ENCODE data around the gene FHIP1B.

Gene FHIP1B

GRCh38 chr11:6238902-6239301 is 4.5 kb upstream of the FHIP1B start, which contains the start of gene CNGA4:
TSS of gene CNGA4 (plus strand) at chr11:6239089. CDS start at chr11:6239207, 118 bp downstream.
- Histone ChIP-seq H3K27me3 (ENCODE audit: insufficient read depth, poor library complexity, severe bottlenecking) (no peaks in the 10 kb centered on the region), H3K27ac (replicated peaks) (peak within 1 kb of the TSS; percentile 48; the same call in 1 of the 2 replicates), H3K4me3 (replicated peaks; ENCODE audit: insufficient read depth, low read length) (no peak within 1 kb of the TSS)
- DNase-seq (ENCODE audit: low read depth in 1 of 2, low spot score in 1 of 2): no peak
- no peak for TF ChIP-seq SPI1 (IDR thresholded peaks at IDR 0.05; ENCODE audit: borderline replicate concordance, low read depth)
- TF ChIP-seq POLR2AphosphoS5 (IDR thresholded peaks at IDR 0.05; ENCODE audit: low read depth): no peak
- no peak for TF ChIP-seq REST (IDR thresholded peaks at IDR 0.05; ENCODE audit: insufficient replicate concordance, low read depth)
- TF ChIP-seq CTCF (IDR thresholded peaks at IDR 0.05; ENCODE audit: insufficient read depth, low read length): no peak
- TF ChIP-seq GABPA (IDR thresholded peaks at IDR 0.05; ENCODE audit: low read depth): no peak

GRCh38 chr11:6237761-6238302 is 3.4 kb upstream of the FHIP1B start:
- TF ChIP-seq CTCF (IDR thresholded peaks at IDR 0.05; ENCODE audit: insufficient read depth, low read length) (no peak), POLR2AphosphoS5 (IDR thresholded peaks at IDR 0.05; ENCODE audit: low read depth) (no peak), SPI1 (IDR thresholded peaks at IDR 0.05; ENCODE audit: borderline replicate concordance, low read depth) (no peak)
- no peaks in the 10 kb centered on the region for H3K27me3 ChIP-seq (ENCODE audit: insufficient read depth, poor library complexity, severe bottlenecking)
- DNase-seq (ENCODE audit: low read depth in 1 of 2, low spot score in 1 of 2): no peak
- no peak overlapping the region for H3K27ac ChIP-seq (replicated peaks)
- no peak overlapping the region for H3K4me3 ChIP-seq (replicated peaks; ENCODE audit: insufficient read depth, low read length)

GRCh38 chr11:6237266-6237665 is 2.8 kb upstream of the FHIP1B start:
- DNase-seq (ENCODE audit: low read depth in 1 of 2, low spot score in 1 of 2): no peak
- no peaks in the 10 kb centered on the region for H3K27me3 ChIP-seq (ENCODE audit: insufficient read depth, poor library complexity, severe bottlenecking)
- no peak for TF ChIP-seq GABPA (IDR thresholded peaks at IDR 0.05; ENCODE audit: low read depth)
- TF ChIP-seq SPI1 (IDR thresholded peaks at IDR 0.05; ENCODE audit: borderline replicate concordance, low read depth): no peak
- TF ChIP-seq REST (IDR thresholded peaks at IDR 0.05; ENCODE audit: insufficient replicate concordance, low read depth): no peak
- no peak for TF ChIP-seq POLR2AphosphoS5 (IDR thresholded peaks at IDR 0.05; ENCODE audit: low read depth)
- no peak for TF ChIP-seq CTCF (IDR thresholded peaks at IDR 0.05; ENCODE audit: insufficient read depth, low read length)
- H3K4me3 ChIP-seq (replicated peaks; ENCODE audit: insufficient read depth, low read length): no peak overlapping the region
- H3K27ac ChIP-seq (replicated peaks): no peak overlapping the region

GRCh38 chr11:6233984-6234386 is 451 bp downstream of the FHIP1B start:
- H3K27ac ChIP-seq (replicated peaks): peak overlapping the region; percentile 70

More at GRCh38 chr11:6233984-6234386, 451 bp downstream of the FHIP1B start:
- Histone ChIP-seq H3K4me3 (replicated peaks; ENCODE audit: insufficient read depth, low read length) (peak overlapping the region; percentile 99), H3K27me3 (ENCODE audit: insufficient read depth, poor library complexity, severe bottlenecking) (no peaks in the 10 kb centered on the region)
- TF ChIP-seq REST (IDR thresholded peaks at IDR 0.05; ENCODE audit: insufficient replicate concordance, low read depth) (no peak), SPI1 (IDR thresholded peaks at IDR 0.05; ENCODE audit: borderline replicate concordance, low read depth) (no peak), GABPA (IDR thresholded peaks at IDR 0.05; ENCODE audit: low read depth) (no peak)
- DNase-seq (ENCODE audit: low read depth in 1 of 2, low spot score in 1 of 2): no peak

Data from HL-60 (cell line).